ENCODE results near the gene SYNPO2.

- no peak for TF ChIP-seq POLR2A (IDR thresholded peaks at IDR 0.05; ENCODE audit: low read depth, low read length)
- no peak for TF ChIP-seq POLR2AphosphoS5 (IDR thresholded peaks at IDR 0.05; ENCODE audit: low read depth, low read length)
- no peak for TF ChIP-seq TAF1 (IDR thresholded peaks at IDR 0.05; ENCODE audit: borderline replicate concordance, low read depth, low read length)
These were observed 31.6 kb downstream of the SYNPO2 start for GRCh38 chr4:118920247-118920646.
